ENCODE results near the gene RPS6KA3. TPM values are rescaled to one million over a fixed set of nuclear protein-coding genes. Genes with fewer than 3 reads are reported as not detected.

Gene RPS6KA3
- total RNA-seq, 1 donor from 2014 or later = 49.5 TPM

DNA sequence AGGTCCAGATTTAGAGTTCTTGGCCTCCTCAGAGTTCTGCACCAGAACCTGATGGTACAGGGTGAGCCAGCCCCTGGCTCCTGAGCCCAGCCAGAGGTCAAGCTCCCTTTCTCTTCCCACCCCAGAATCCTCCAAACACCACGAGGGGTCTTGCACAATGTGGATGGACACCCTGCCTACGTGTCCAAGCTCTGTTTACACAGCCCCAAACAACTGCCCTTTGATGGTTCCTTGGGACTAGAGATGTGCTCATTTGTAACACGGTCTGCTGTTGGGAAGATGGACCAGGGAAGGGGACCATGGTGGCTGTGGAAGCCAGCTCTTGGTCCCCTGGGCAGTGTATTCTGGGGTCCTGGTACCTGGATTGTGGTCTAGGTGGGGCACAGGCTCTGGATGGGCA is 40.0 kb upstream of the RPS6KA3 start:
- H3K36me3 ChIP-seq (ENCODE audit: control insufficient read depth, insufficient read depth, low read length) = no peaks in the 10 kb centered on the region
- no peak overlapping the region for H3K4me3 ChIP-seq (ENCODE audit: low read depth, low read length)
- no peak for FAIRE-seq
- TF ChIP-seq, protein P1, sequence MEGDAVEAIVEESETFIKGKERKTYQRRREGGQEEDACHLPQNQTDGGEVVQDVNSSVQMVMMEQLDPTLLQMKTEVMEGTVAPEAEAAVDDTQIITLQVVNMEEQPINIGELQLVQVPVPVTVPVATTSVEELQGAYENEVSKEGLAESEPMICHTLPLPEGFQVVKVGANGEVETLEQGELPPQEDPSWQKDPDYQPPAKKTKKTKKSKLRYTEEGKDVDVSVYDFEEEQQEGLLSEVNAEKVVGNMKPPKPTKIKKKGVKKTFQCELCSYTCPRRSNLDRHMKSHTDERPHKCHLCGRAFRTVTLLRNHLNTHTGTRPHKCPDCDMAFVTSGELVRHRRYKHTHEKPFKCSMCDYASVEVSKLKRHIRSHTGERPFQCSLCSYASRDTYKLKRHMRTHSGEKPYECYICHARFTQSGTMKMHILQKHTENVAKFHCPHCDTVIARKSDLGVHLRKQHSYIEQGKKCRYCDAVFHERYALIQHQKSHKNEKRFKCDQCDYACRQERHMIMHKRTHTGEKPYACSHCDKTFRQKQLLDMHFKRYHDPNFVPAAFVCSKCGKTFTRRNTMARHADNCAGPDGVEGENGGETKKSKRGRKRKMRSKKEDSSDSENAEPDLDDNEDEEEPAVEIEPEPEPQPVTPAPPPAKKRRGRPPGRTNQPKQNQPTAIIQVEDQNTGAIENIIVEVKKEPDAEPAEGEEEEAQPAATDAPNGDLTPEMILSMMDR (IDR thresholded peaks at IDR 0.05; ENCODE audit: insufficient read depth, low read length, severe bottlenecking) = no peak
- no peak for DNase-seq (ENCODE audit: low read depth)
- H3K27me3 ChIP-seq (ENCODE audit: control insufficient read depth, insufficient read depth, low read length) = no peaks in the 10 kb centered on the region

DNA sequence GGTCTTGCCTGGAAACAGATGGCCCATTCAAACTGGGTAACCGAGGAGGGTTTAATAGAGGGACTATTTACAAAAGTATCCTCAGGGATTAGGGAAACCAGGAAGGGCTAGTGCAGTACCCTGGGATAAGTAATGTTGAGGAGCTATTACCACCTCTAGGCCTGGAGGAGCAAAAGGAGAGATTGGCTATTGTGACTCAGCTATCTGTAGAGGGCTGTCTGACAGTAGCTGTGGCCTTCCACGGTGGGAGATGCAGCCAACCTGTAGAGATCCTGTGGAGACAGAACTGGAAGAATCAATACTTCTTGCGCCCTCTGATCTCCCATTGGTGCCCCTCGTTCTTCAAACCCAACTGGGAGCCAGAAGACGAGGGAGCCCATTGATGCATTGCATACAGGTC is 34.1 kb upstream of the RPS6KA3 start:
- Histone ChIP-seq H3K27me3 (ENCODE audit: control insufficient read depth, insufficient read depth, low read length) (no peaks in the 10 kb centered on the region), H3K4me3 (ENCODE audit: low read depth, low read length) (no peak overlapping the region), H3K36me3 (ENCODE audit: control insufficient read depth, insufficient read depth, low read length) (no peaks in the 10 kb centered on the region)
- DNase-seq (ENCODE audit: low read depth) (no peak), FAIRE-seq (no peak)
- TF ChIP-seq, protein P1 (IDR thresholded peaks at IDR 0.05; ENCODE audit: insufficient read depth, low read length, severe bottlenecking) = no peak

DNA sequence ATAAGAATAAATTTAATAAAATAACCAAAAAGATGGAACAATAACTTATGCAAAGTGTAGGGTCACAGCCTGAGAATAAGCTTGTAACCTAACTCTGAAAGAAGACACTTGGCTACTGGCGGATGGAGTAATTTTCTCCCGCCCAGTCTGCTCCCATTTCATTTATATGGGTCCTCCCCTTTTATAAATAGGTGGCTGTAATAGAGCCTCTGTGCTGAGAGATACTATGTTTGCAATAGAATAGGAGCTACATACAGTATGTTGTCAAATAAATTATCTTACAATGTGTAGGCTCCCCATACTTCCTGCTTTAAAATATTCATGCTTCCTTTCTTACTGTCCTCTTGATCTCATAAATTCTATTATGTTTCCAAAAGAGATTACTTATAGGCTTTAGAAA is 28.2 kb upstream of the RPS6KA3 start:
- no peak for FAIRE-seq
- Histone ChIP-seq H3K27me3 (ENCODE audit: control insufficient read depth, insufficient read depth, low read length) (no peaks in the 10 kb centered on the region), H3K36me3 (ENCODE audit: control insufficient read depth, insufficient read depth, low read length) (no peaks in the 10 kb centered on the region), H3K4me3 (ENCODE audit: low read depth, low read length) (no peak overlapping the region)
- no peak for DNase-seq (ENCODE audit: low read depth)
- TF ChIP-seq, protein P1 (IDR thresholded peaks at IDR 0.05; ENCODE audit: insufficient read depth, low read length, severe bottlenecking) = no peak

DNA sequence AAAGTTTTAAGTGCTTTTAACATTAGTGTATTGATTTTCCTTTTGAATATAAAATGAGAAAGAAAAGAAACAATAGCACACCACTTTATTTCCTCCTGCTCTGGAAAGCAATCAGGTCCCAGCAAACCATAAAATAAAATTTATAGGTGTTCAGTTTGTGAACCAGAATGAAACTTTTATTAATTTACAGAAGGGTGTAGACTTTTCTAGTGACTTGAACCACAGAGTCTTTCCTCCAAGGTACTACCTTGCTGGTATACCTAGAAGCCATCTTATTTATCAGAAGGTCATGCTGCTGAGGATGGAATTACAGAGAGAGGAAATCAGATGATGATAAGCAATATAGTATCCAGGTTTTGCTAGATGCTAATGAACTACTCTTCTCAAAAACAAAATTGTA is 27.6 kb upstream of the RPS6KA3 start:
- H3K27me3 ChIP-seq (ENCODE audit: control insufficient read depth, insufficient read depth, low read length) = no peaks in the 10 kb centered on the region

DNA sequence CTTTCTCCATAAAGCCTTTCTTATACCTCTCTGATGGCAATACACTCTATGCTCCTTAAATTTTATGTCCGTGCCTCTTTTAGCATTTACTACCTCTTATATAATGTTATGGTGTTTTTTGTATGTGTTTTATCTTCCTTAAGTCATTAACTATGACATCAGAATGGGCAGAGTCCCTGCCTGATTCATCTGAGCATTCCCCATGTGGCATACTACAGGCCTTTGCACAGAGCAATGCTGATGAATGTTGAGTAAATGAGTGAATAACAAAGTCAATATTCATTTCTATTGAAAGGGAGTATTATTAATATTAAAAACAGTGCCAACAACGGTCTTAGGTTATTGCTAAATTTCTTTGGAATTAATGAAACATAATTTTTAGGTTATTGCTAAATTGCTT is 18.8 kb upstream of the RPS6KA3 start:
- no peaks in the 10 kb centered on the region for H3K27me3 ChIP-seq (ENCODE audit: control insufficient read depth, insufficient read depth, low read length)
- DNase-seq (ENCODE audit: low read depth) = peak; percentile 86
- TF ChIP-seq, protein P1 (IDR thresholded peaks at IDR 0.05; ENCODE audit: insufficient read depth, low read length, severe bottlenecking) = no peak
- no peak for FAIRE-seq
- no peak overlapping the region for H3K4me3 ChIP-seq (ENCODE audit: low read depth, low read length)
- no peaks in the 10 kb centered on the region for H3K36me3 ChIP-seq (ENCODE audit: control insufficient read depth, insufficient read depth, low read length)

More for the DNA sequence above, 27.6 kb upstream of the RPS6KA3 start:
- H3K36me3 ChIP-seq (ENCODE audit: control insufficient read depth, insufficient read depth, low read length) = no peaks in the 10 kb centered on the region
- TF ChIP-seq, protein P1 (IDR thresholded peaks at IDR 0.05; ENCODE audit: insufficient read depth, low read length, severe bottlenecking) = no peak
- DNase-seq (ENCODE audit: low read depth) (no peak), FAIRE-seq (no peak)
- H3K4me3 ChIP-seq (ENCODE audit: low read depth, low read length) = no peak overlapping the region

DNA sequence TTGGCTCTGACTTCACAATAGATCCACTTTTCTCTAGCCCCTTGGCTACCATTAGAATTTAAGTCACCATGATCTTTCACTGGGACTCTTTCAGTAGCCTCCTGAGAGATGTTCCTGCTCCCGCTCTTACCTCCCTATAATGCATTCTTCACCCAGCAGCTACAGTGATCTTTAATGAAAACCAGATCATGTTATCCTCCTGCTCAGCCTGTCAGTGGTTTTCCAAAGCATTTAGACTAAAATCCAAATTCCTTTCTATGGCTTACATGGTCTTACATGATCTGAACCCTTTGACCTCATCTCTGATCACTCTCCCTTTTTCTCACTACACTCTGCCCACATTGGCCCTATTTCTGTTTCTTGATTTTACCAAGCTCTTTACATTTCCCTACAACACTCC is 18.3 kb upstream of the RPS6KA3 start:
- H3K36me3 ChIP-seq (ENCODE audit: control insufficient read depth, insufficient read depth, low read length) = no peaks in the 10 kb centered on the region
- FAIRE-seq (no peak), DNase-seq (ENCODE audit: low read depth) (no peak)
- H3K27me3 ChIP-seq (ENCODE audit: control insufficient read depth, insufficient read depth, low read length) = no peaks in the 10 kb centered on the region
- TF ChIP-seq, protein P1 (IDR thresholded peaks at IDR 0.05; ENCODE audit: insufficient read depth, low read length, severe bottlenecking) = no peak
- H3K4me3 ChIP-seq (ENCODE audit: low read depth, low read length) = no peak overlapping the region
